ENCODE data around the gene STXBP5. TPM values are rescaled to one million over a fixed set of nuclear protein-coding genes. Genes with fewer than 3 reads are reported as not detected.

The STXBP5 gene
- total RNA-seq = 10 to 100 TPM; 22.2 to 27.3 TPM

DNA sequence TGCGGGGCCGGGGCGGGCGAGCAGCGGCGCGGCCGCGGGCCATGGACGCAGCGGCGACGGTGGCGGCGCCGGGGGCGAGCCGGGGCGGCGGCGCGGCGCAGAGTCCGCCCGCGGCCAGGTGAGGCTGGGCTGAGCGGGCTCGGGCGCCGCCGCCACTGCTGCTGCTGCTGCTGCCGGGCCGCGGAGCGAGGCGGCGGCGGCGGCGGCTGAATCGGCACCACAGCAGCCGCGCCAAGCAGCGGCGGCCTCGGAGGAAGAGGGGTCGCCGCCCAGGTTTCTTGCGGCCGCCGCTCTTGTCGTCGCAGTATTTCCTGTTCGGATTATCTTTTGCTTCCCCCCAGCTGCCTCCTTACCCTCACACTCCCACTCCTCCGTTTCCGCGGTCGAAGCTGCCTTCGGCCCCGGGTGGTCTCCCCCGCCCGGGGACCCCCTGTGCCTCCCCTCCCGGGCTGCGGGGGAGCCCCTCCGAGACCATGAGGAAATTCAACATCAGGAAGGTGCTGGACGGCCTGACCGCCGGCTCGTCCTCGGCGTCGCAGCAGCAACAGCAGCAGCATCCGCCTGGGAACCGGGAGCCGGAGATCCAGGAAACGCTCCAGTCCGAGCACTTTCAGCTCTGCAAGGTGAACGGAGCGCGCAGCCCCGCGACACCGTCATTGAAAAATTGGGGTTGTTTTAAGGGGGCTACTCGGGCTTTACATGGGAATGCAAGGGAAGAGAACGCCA, at the start of gene STXBP5:
Gene STXBP5 (plus strand): TSS at position 358 of the 726 bp plus-strand sequence. CDS start 116 bp downstream, at position 474.
- peak; percentile 10 for ATAC-seq (ENCODE audit: insufficient number of reproducible peaks, low FRiP score, low read depth)
- H3K4me3 ChIP-seq = peak within 1 kb of the TSS; percentile 96
- no peaks in the 10 kb centered on the region for H3K27me3 ChIP-seq (replicated peaks; ENCODE audit: insufficient read depth)
- TF ChIP-seq CTCF (IDR thresholded peaks at IDR 0.05) = no peak
- peaks cover 15 to 16% of the 10 kb centered on the region in 2 donors for H3K4me1 ChIP-seq (ENCODE audit: control insufficient read depth in 1 of 2, low read depth in 2 of 2)
- peak within 1 kb of the TSS; percentile 97 for H3K27ac ChIP-seq
- no peaks in the 10 kb centered on the region for H3K9me3 ChIP-seq
- no peak for DNase-seq (ENCODE audit: low spot score)
- H3K36me3 ChIP-seq = no peaks in the 10 kb centered on the region

DNA sequence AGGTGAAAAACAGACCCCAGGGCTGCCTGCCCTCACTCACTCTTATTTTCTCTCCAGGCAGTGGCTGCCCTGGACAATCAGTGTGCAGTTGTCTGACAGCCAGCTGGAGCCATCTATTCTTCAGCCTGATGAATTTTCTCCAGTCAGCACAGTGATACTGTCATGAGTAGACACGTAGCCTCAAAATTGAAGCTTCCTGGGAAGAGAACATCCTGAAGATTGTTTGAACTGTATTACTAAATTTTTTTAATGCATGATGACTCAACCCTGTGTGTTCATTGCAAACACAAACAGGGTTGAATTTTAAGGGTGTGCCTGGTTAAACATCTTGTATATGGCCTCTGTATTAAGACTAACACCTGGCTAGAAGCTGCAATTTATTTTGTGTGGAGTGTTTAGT, 49.8 kb upstream of the STXBP5 start:
- no peak for TF ChIP-seq CTCF (IDR thresholded peaks at IDR 0.05)
- Histone ChIP-seq H3K9me3 (no peaks in the 10 kb centered on the region), H3K4me1 (ENCODE audit: control insufficient read depth in 1 of 2, low read depth in 2 of 2) (peaks cover 0 to 4% of the 10 kb centered on the region in 2 donors), H3K27me3 (replicated peaks; ENCODE audit: insufficient read depth) (no peaks in the 10 kb centered on the region), H3K4me3 (no peak overlapping the region), H3K27ac (no peak overlapping the region), H3K36me3 (no peaks in the 10 kb centered on the region)
- DNase-seq (ENCODE audit: low spot score) = no peak
- ATAC-seq (ENCODE audit: insufficient number of reproducible peaks, low FRiP score, low read depth) = no peak

DNA sequence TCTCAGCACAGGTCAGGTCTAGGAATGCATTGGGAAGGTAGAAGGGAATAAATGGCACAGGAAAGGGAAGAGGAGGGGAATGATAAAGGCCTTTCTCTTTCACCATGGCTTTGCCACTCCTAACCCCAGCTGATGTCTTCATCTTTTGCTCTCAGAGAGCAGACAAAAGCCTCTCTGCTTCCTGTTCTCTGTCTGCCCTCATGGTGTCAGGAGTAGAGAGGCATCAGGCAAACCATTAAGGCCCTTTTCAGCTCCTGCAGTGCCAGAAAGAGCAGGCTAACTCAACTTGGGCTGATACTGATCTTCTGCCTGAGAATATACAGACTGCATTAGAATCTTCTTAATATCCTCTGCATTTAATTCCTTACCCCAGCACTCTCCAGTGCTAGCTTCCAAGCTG, 48.0 kb upstream of the STXBP5 start:
- Histone ChIP-seq H3K9me3 (no peaks in the 10 kb centered on the region), H3K4me1 (ENCODE audit: control insufficient read depth in 1 of 2, low read depth in 2 of 2) (peaks cover 0 to 4% of the 10 kb centered on the region in 2 donors), H3K4me3 (no peak overlapping the region), H3K36me3 (no peaks in the 10 kb centered on the region), H3K27me3 (replicated peaks; ENCODE audit: insufficient read depth) (no peaks in the 10 kb centered on the region), H3K27ac (no peak overlapping the region)
- TF ChIP-seq CTCF (IDR thresholded peaks at IDR 0.05) = no peak
- DNase-seq (ENCODE audit: low spot score) (no peak), ATAC-seq (ENCODE audit: insufficient number of reproducible peaks, low FRiP score, low read depth) (no peak)

- TF ChIP-seq CTCF (IDR thresholded peaks at IDR 0.05) = no peak
These were observed 47.3 kb upstream of the STXBP5 start for GRCh38 chr6:147156799-147157382.

DNA sequence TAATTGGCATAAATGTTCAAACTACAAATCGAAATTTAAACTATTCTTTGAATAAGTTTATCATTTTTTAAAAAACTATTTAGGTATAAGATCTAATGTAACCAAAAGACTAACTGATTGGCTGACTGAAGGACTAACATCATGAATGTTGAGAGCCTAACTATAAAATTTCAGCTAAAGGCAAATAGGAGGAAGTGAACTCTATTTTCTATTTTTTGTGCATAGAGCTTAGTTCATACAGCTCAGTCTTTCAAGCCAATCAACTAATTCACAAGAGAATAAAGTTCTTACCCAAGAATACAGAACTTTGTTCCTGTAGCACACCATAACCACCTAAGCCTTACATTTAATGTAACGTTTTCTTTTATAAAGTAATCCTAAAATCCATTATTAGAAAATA, 46.3 kb upstream of the STXBP5 start:
- H3K4me1 ChIP-seq (ENCODE audit: control insufficient read depth in 1 of 2, low read depth in 2 of 2) = peaks cover 0 to 4% of the 10 kb centered on the region in 2 donors
- H3K9me3 ChIP-seq = no peaks in the 10 kb centered on the region
- no peak for ATAC-seq (ENCODE audit: insufficient number of reproducible peaks, low FRiP score, low read depth)

More at GRCh38 chr6:147156799-147157382, 47.3 kb upstream of the STXBP5 start:
- no peaks in the 10 kb centered on the region for H3K9me3 ChIP-seq
- H3K27ac ChIP-seq = no peak overlapping the region
- H3K27me3 ChIP-seq (replicated peaks; ENCODE audit: insufficient read depth) = no peaks in the 10 kb centered on the region
- DNase-seq (ENCODE audit: low spot score) (no peak), ATAC-seq (ENCODE audit: insufficient number of reproducible peaks, low FRiP score, low read depth) (no peak)
- no peak overlapping the region for H3K4me3 ChIP-seq
- H3K4me1 ChIP-seq (ENCODE audit: control insufficient read depth in 1 of 2, low read depth in 2 of 2) = peaks cover 0 to 4% of the 10 kb centered on the region in 2 donors
- H3K36me3 ChIP-seq = no peaks in the 10 kb centered on the region

More for the DNA sequence above, 46.3 kb upstream of the STXBP5 start:
- DNase-seq (ENCODE audit: low spot score) = no peak
- TF ChIP-seq CTCF (IDR thresholded peaks at IDR 0.05) = no peak
- Histone ChIP-seq H3K36me3 (no peaks in the 10 kb centered on the region), H3K27me3 (replicated peaks; ENCODE audit: insufficient read depth) (no peaks in the 10 kb centered on the region), H3K27ac (no peak overlapping the region), H3K4me3 (no peak overlapping the region)
